ENCODE measurements around the gene PROX2. TPM values are rescaled to one million over a fixed set of nuclear protein-coding genes. Genes with fewer than 3 reads are reported as not detected.

The PROX2 gene
- total and polyA plus RNA-seq, 9 of the 15 experiments (the other 6 are each of a cell fraction or from before 2014, with no cell fraction given) = not detected

DNA sequence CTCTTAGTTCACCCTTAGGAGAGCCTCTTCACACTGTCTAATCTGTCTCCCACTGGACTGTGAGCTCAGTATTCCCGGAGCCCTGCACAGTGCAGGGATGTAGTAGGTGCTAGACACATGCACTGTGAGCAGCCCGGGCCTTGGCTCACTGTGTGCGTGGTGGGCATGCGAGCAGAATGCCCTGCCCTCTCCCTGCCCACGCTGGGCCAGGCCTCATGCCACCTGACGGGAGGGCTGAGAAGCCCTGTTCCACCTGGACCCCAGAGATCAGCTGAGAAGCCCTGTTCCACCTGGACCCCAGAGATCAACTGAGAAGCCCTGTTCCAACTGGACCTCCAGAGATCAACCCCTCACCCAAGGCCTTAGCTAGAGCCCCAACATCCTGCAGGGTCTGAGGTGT lies 36.2 kb upstream of the PROX2 start (continued):
- TF ChIP-seq SREBF1 (IDR thresholded peaks at IDR 0.05; ENCODE audit: borderline replicate concordance, low read depth, low read length) (no peak), PRMT5 (CRISPR knock-in tag; IDR thresholded peaks at IDR 0.05) (no peak)

DNA sequence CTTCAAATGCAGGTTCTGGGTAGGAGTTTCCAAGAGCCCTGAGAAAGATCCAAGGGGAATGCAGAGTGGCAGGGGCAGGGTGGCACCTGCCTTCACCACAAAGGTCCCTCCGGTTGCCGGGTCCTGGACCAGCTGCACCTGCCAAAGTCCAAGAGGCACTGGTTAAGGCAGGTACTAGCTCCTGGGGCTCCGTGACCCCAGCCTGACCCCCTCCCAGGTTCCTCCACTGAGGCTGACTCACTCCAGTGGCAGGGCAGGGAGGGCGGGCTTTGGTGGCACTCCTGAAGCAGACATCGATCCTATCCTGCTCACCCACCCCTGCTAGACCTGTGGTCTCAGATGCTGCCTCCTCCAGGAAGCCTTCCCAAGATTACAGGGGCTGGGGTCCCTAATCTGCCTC lies 35.8 kb upstream of the PROX2 start:
- CTCF ChIA-PET (ENCODE audit: low intra/inter-chr PET ratio) = no interaction called here
- 81% methylated on average over 2 of the region's 5 CpGs for WGBS (ENCODE audit: insufficient coverage, low coverage, missing lambda C conversion rate)
- Histone ChIP-seq H3K9me3 (replicated peaks; ENCODE audit: control insufficient read depth, insufficient read depth, low read depth, low read length) (no peaks in the 10 kb centered on the region), H3K9me1 (ENCODE audit: control insufficient read depth, insufficient read depth, low read length) (no peaks in the 10 kb centered on the region), H3K4me2 (ENCODE audit: insufficient read depth, low read length) (no peak overlapping the region), H3K4me3 (no peak overlapping the region), H3K79me2 (ENCODE audit: control insufficient read depth, insufficient read depth, low read length) (no peaks in the 10 kb centered on the region), H3K4me1 (replicated peaks in 1 of 2; ENCODE audit: control insufficient read depth in 2 of 2, insufficient read depth in 2 of 2, low read length in 2 of 2) (peaks cover 6 to 36% of the 10 kb centered on the region in 2 experiments; a peak in 2 of 5 replicates), H3K27ac (ENCODE audit: extremely low read depth, low read depth, low read length) (no peak overlapping the region), H3K36me3 (ENCODE audit: control insufficient read depth, insufficient read depth, low read length) (no peaks in the 10 kb centered on the region), H2AFZ (ENCODE audit: low read depth, low read length) (no peak overlapping the region), H3K27me3 (ENCODE audit: control insufficient read depth in 2 of 2, insufficient read depth in 2 of 2, low read length in 2 of 2) (no peaks in the 10 kb centered on the region), H4K20me1 (replicated peaks; ENCODE audit: control insufficient read depth, insufficient read depth, low read length) (no peaks in the 10 kb centered on the region), H3K9ac (ENCODE audit: insufficient read depth in 1 of 2, low read depth in 2 of 2, low read length in 2 of 2) (peak overlapping the region in 1 of 2 experiments; percentile 58; a peak in 1 of 4 replicates)
- ATAC-seq = no peak
- in situ Hi-C loops (cut with MboI) (loop anchor here (10.0 kb wide), 1 partner anchor 163 kb away; no protein-coding TSS in a partner anchor), intact Hi-C loops (cut with micrococcal nuclease) (loop anchor here (10.0 kb wide), 1 partner anchor 393 kb away; no protein-coding TSS in a partner anchor)
- no peak for FAIRE-seq
- BruUV-seq (replicated peaks) = no TSS peak
- no peak for DNase-seq (ENCODE audit: extremely low read depth in 1 of 4, low spot score in 3 of 4)
- POLR2A ChIA-PET = interaction anchor here (0.8 kb wide), 2 partner anchors 94 to 206 kb away, joined by 3 read pairs; no protein-coding TSS in a partner anchor
- TF ChIP-seq SMAD2 (IDR thresholded peaks at IDR 0.05; ENCODE audit: low read depth, low read length) (no peak), CREB1 (IDR thresholded peaks at IDR 0.05) (no peak), CREB1 (CRISPR knock-in tag; IDR thresholded peaks at IDR 0.05) (no peak), ZNF316 (IDR thresholded peaks at IDR 0.05) (no peak), RNF2 (IDR thresholded peaks at IDR 0.05) (no peak), CBFA2T2 (conservative IDR thresholded peaks at IDR 0.05) (no peak), SMAD3 (CRISPR knock-in tag; conservative IDR thresholded peaks at IDR 0.05) (no peak), PHB (CRISPR knock-in tag; IDR thresholded peaks at IDR 0.05) (no peak), EWSR1 (IDR thresholded peaks at IDR 0.05; ENCODE audit: borderline replicate concordance, low read depth, partially characterized antibody) (no peak), NCOA6 (IDR thresholded peaks at IDR 0.05) (no peak)
- TF ChIP-seq, protein P1, sequence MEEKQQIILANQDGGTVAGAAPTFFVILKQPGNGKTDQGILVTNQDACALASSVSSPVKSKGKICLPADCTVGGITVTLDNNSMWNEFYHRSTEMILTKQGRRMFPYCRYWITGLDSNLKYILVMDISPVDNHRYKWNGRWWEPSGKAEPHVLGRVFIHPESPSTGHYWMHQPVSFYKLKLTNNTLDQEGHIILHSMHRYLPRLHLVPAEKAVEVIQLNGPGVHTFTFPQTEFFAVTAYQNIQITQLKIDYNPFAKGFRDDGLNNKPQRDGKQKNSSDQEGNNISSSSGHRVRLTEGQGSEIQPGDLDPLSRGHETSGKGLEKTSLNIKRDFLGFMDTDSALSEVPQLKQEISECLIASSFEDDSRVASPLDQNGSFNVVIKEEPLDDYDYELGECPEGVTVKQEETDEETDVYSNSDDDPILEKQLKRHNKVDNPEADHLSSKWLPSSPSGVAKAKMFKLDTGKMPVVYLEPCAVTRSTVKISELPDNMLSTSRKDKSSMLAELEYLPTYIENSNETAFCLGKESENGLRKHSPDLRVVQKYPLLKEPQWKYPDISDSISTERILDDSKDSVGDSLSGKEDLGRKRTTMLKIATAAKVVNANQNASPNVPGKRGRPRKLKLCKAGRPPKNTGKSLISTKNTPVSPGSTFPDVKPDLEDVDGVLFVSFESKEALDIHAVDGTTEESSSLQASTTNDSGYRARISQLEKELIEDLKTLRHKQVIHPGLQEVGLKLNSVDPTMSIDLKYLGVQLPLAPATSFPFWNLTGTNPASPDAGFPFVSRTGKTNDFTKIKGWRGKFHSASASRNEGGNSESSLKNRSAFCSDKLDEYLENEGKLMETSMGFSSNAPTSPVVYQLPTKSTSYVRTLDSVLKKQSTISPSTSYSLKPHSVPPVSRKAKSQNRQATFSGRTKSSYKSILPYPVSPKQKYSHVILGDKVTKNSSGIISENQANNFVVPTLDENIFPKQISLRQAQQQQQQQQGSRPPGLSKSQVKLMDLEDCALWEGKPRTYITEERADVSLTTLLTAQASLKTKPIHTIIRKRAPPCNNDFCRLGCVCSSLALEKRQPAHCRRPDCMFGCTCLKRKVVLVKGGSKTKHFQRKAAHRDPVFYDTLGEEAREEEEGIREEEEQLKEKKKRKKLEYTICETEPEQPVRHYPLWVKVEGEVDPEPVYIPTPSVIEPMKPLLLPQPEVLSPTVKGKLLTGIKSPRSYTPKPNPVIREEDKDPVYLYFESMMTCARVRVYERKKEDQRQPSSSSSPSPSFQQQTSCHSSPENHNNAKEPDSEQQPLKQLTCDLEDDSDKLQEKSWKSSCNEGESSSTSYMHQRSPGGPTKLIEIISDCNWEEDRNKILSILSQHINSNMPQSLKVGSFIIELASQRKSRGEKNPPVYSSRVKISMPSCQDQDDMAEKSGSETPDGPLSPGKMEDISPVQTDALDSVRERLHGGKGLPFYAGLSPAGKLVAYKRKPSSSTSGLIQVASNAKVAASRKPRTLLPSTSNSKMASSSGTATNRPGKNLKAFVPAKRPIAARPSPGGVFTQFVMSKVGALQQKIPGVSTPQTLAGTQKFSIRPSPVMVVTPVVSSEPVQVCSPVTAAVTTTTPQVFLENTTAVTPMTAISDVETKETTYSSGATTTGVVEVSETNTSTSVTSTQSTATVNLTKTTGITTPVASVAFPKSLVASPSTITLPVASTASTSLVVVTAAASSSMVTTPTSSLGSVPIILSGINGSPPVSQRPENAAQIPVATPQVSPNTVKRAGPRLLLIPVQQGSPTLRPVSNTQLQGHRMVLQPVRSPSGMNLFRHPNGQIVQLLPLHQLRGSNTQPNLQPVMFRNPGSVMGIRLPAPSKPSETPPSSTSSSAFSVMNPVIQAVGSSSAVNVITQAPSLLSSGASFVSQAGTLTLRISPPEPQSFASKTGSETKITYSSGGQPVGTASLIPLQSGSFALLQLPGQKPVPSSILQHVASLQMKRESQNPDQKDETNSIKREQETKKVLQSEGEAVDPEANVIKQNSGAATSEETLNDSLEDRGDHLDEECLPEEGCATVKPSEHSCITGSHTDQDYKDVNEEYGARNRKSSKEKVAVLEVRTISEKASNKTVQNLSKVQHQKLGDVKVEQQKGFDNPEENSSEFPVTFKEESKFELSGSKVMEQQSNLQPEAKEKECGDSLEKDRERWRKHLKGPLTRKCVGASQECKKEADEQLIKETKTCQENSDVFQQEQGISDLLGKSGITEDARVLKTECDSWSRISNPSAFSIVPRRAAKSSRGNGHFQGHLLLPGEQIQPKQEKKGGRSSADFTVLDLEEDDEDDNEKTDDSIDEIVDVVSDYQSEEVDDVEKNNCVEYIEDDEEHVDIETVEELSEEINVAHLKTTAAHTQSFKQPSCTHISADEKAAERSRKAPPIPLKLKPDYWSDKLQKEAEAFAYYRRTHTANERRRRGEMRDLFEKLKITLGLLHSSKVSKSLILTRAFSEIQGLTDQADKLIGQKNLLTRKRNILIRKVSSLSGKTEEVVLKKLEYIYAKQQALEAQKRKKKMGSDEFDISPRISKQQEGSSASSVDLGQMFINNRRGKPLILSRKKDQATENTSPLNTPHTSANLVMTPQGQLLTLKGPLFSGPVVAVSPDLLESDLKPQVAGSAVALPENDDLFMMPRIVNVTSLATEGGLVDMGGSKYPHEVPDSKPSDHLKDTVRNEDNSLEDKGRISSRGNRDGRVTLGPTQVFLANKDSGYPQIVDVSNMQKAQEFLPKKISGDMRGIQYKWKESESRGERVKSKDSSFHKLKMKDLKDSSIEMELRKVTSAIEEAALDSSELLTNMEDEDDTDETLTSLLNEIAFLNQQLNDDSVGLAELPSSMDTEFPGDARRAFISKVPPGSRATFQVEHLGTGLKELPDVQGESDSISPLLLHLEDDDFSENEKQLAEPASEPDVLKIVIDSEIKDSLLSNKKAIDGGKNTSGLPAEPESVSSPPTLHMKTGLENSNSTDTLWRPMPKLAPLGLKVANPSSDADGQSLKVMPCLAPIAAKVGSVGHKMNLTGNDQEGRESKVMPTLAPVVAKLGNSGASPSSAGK (IDR thresholded peaks at IDR 0.05) = no peak
